Esophagus (tissue), 2 donors: ENCODE data around the gene NEIL1. TPM values are rescaled to one million over a fixed set of nuclear protein-coding genes. Genes with fewer than 3 reads are reported as not detected.
"Not testable (repeated sequence)": the region's sequence is repeated elsewhere in the genome, so short reads cannot be mapped to it uniquely, and the experiment has no call there.

Experiments
- H3K27ac ChIP-seq, 2 donors: one replicate each; pipeline ENCODE4 v1.5.1; 2013; ENCODE audit warnings: low read depth in 2 of 2, mild to moderate bottlenecking in 2 of 2, inconsistent platforms in 1 of 2, low read length in 1 of 2, moderate library complexity in 1 of 2
- H3K27me3 ChIP-seq, 2 donors: one replicate each; pipeline ENCODE4 v1.6.1; 2013; ENCODE audit warnings: low read length in 2 of 2, control low read depth in 1 of 2, mild to moderate bottlenecking in 1 of 2; ENCODE audit not compliant: insufficient read depth in 2 of 2, control insufficient read depth in 1 of 2
- H3K36me3 ChIP-seq, 2 donors: one replicate each; pipeline ENCODE4 v1.6.1; 2013; ENCODE audit warnings: low read length in 1 of 2; ENCODE audit not compliant: control insufficient read depth in 2 of 2, insufficient read depth in 2 of 2
- H3K4me1 ChIP-seq, 2 donors: one replicate each; pipeline ENCODE4 v1.6.1; 2013; ENCODE audit warnings: low read length in 1 of 2; ENCODE audit not compliant: control insufficient read depth in 2 of 2, insufficient read depth in 2 of 2
- H3K4me3 ChIP-seq, 2 donors: one replicate each; pipeline ENCODE4 v1.5.1; 2013; ENCODE audit warnings: low read length in 2 of 2, mild to moderate bottlenecking in 2 of 2, low read depth in 1 of 2, moderate library complexity in 1 of 2
- H3K9me3 ChIP-seq, 2 donors: one replicate each; pipeline ENCODE4 v1.6.1; 2013; ENCODE audit warnings: mild to moderate bottlenecking in 2 of 2, low read depth in 1 of 2, low read length in 1 of 2, moderate library complexity in 1 of 2; ENCODE audit not compliant: control insufficient read depth in 2 of 2, insufficient read depth in 1 of 2
- WGBS, 2 donors: extraction: QIAGEN DNeasy Blood & Tissue Kit; methylation state at CpG; one replicate each; pipeline ENCODE4 v1.1.7; 2013; 5-methylcytosine and 5-hydroxymethylcytosine counted together
- polyA plus RNA-seq, 2 donors: library from polyadenylated mRNA; stranded (reverse); fragments of 200-250 nt; gene quantifications; one replicate each; pipeline ENCODE4 v1.2.3, GENCODE V29; 2013
- donor health status: healthy with polysubstance abuse.
- donor health status: Bipolar disorder and iron deficiency.

The NEIL1 gene
- polyA plus RNA-seq: 10 to 100 TPM; 13.2 to 32.5 TPM

- H3K4me3 ChIP-seq: peak within 1 kb of the TSS; percentile 81 to 86
- H3K27ac ChIP-seq: peak within 1 kb of the TSS; percentile 47 to 60
- no peaks in the 10 kb centered on the region for H3K9me3 ChIP-seq
- no peaks in the 10 kb centered on the region for H3K27me3 ChIP-seq
- peaks cover 7 to 8% of the 10 kb centered on the region in 2 donors for H3K4me1 ChIP-seq
- H3K36me3 ChIP-seq: no peaks in the 10 kb centered on the region
- 17 to 19% methylated on average over 20 of the region's 20 CpGs for WGBS, 2 donors
Measured at GRCh38 chr15:75346796-75347221, at the start of gene NEIL1. TSS of gene NEIL1 (plus strand) at chr15:75347039. CDS start at chr15:75348906, 1,867 bp downstream.

GRCh38 chr15:75298541-75299310, 48.1 kb upstream of the NEIL1 start:
- H3K4me3 ChIP-seq, H3K9me3 ChIP-seq, H3K27me3 ChIP-seq, H3K27ac ChIP-seq, H3K4me1 ChIP-seq, H3K36me3 ChIP-seq: not testable (repeated sequence)
- 64 to 78% methylated on average over 3 to 6 of the region's 13 CpGs for WGBS, 2 donors

- H3K9me3 ChIP-seq, H3K27me3 ChIP-seq, H3K36me3 ChIP-seq, H3K4me3 ChIP-seq, H3K4me1 ChIP-seq, H3K27ac ChIP-seq: not testable (repeated sequence)
- WGBS, 2 donors: 21 to 23% methylated on average over 5 to 6 of the region's 6 CpGs
Measured at GRCh38 chr15:75299311-75299688, 47.5 kb upstream of the NEIL1 start.

GRCh38 chr15:75300026-75300425, 46.8 kb upstream of the NEIL1 start:
- not testable (repeated sequence) for H3K36me3 ChIP-seq, H3K27me3 ChIP-seq, H3K9me3 ChIP-seq, H3K4me1 ChIP-seq, H3K4me3 ChIP-seq, H3K27ac ChIP-seq
- WGBS, 2 donors: 40 to 54% methylated on average over 5 of the region's 6 CpGs

- Histone ChIP-seq H3K9me3 (no peaks in the 10 kb centered on the region), H3K4me3 (no peak overlapping the region), H3K27me3 (no peaks in the 10 kb centered on the region), H3K36me3 (no peaks in the 10 kb centered on the region), H3K4me1 (no peaks in the 10 kb centered on the region), H3K27ac (no peak overlapping the region)
- 87 to 89% methylated on average over 9 of the region's 9 CpGs for WGBS, 2 donors
Measured at GRCh38 chr15:75302318-75302717, 44.5 kb upstream of the NEIL1 start.

GRCh38 chr15:75302753-75303152, 44.1 kb upstream of the NEIL1 start:
- H3K4me3 ChIP-seq, H3K27ac ChIP-seq, H3K36me3 ChIP-seq, H3K4me1 ChIP-seq, H3K27me3 ChIP-seq, H3K9me3 ChIP-seq: not testable (repeated sequence)
- 91 to 94% methylated on average over 4 of the region's 4 CpGs for WGBS, 2 donors

- H3K4me3 ChIP-seq: no peak overlapping the region
- H3K27ac ChIP-seq: no peak overlapping the region
- no peaks in the 10 kb centered on the region for H3K27me3 ChIP-seq
- no peaks in the 10 kb centered on the region for H3K36me3 ChIP-seq
- 49% methylated on average over 3 of the region's 3 CpGs for WGBS, 2 donors
- H3K4me1 ChIP-seq: no peaks in the 10 kb centered on the region
- H3K9me3 ChIP-seq: no peaks in the 10 kb centered on the region
Measured at GRCh38 chr15:75306188-75306587, 40.7 kb upstream of the NEIL1 start.

GRCh38 chr15:75307778-75308390, 39.0 kb upstream of the NEIL1 start:
- H3K27me3 ChIP-seq: no peaks in the 10 kb centered on the region
- H3K27ac ChIP-seq: no peak overlapping the region
- no peaks in the 10 kb centered on the region for H3K9me3 ChIP-seq
- 30 to 32% methylated on average over 15 of the region's 15 CpGs for WGBS, 2 donors
- no peaks in the 10 kb centered on the region for H3K36me3 ChIP-seq
- peaks cover 0 to 1% of the 10 kb centered on the region in 2 donors for H3K4me1 ChIP-seq
- H3K4me3 ChIP-seq: no peak overlapping the region

GRCh38 chr15:75309711-75310110, 37.1 kb upstream of the NEIL1 start:
- Histone ChIP-seq H3K4me3 (no peak overlapping the region), H3K9me3 (no peaks in the 10 kb centered on the region), H3K27me3 (no peaks in the 10 kb centered on the region), H3K36me3 (no peaks in the 10 kb centered on the region), H3K27ac (no peak overlapping the region), H3K4me1 (peaks cover 0 to 5% of the 10 kb centered on the region in 2 donors)

GRCh38 chr15:75312548-75312947, 34.3 kb upstream of the NEIL1 start:
- H3K27ac ChIP-seq, H3K27me3 ChIP-seq, H3K4me1 ChIP-seq, H3K4me3 ChIP-seq, H3K36me3 ChIP-seq, H3K9me3 ChIP-seq: not testable (repeated sequence)
- 90 to 95% methylated on average over 1 of the region's 1 CpG for WGBS, 2 donors
